ENCODE measurements around the gene TCF25. TPM values are rescaled to one million over a fixed set of nuclear protein-coding genes. Genes with fewer than 3 reads are reported as not detected.
"Not testable (repeated sequence)": the region's sequence is repeated elsewhere in the genome, so short reads cannot be mapped to it uniquely, and the experiment has no call there.

The TCF25 gene
- total RNA-seq, 3 donors from 2014 or later = 144 to 182 (median 164) TPM

DNA sequence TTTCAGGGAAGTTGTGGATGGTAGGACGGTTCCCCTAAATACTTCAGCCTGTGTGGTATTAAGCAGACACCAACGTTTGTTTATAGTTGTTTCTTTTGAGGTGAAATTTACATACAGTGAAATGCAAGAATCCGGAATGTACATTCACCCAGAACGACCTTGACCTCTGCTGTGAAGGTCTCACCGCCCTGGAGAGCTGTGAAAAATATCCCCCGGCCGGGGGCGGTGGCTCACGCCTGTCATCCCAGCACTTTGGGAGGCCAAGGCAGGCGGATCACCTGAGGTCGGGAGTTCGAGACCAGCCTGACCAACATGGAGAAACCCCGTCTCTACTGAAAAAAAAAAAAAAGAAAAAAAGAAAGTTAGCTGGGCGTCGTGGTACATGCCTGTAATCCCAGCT lies 36.9 kb upstream of the TCF25 start:
- not testable (repeated sequence) for ATAC-seq; H3K36me3 Mint-ChIP-seq (ENCODE audit: insufficient read depth); H3K4me3 Mint-ChIP-seq; DNase-seq; H3K9me3 Mint-ChIP-seq
- peaks cover 20% of the 10 kb centered on the region for H3K4me1 Mint-ChIP-seq (ENCODE audit: low read depth)
- H3K27me3 Mint-ChIP-seq (ENCODE audit: low read depth) = peaks cover 12% of the 10 kb centered on the region

DNA sequence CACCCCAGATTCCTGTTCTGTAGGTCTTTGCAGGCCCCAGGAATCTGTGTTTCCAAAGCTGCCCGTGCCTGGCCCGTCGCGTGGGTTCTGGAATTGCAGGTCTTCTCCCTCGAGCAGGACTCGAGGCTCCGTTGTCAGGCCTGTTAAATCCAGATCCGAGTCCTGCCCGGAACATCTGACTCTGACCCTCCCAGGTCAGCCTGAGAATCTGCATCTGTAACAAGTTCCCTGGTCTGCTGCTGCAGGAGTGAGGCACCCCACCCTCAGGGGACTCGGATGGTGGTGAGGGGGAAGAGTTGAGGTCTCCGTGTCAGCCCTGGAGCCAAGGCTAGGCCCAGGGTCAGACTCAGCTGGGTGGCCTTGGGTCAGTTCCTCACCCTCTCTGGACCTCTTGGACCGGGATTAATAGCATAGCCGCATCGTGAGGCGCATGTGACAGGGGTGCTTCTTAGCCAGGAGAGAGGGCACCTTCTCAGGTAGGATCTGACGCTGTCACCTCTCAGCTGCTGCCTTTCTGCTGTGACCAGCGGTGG lies 36.3 kb upstream of the TCF25 start:
- no peak for ATAC-seq
- H3K9me3 Mint-ChIP-seq = no peaks in the 10 kb centered on the region

DNA sequence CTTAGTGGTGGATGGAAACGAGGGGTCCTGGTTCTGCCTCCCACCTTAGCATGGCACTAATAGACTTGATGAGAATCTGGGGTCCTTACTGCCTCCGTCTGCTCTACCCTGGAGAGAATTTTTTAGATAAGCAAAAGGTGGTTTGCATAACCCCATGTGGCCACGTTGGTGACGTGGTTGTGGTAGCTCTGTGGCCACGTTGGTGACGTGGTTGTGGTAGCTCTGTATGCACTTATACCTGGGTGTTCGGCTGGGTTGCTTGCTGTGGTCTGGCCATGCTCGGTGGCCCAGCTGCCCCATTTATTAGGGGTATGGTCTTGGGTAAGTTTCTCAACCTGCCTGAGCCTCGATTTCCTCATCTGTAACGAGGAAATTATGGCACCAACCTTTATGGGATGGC lies 32.1 kb upstream of the TCF25 start:
- Mint-ChIP-seq H3K9me3 (no peaks in the 10 kb centered on the region), H3K27me3 (ENCODE audit: low read depth) (no peaks in the 10 kb centered on the region), H3K4me1 (ENCODE audit: low read depth) (peaks cover 33% of the 10 kb centered on the region), H3K36me3 (ENCODE audit: insufficient read depth) (no peaks in the 10 kb centered on the region), H3K4me3 (no peak overlapping the region)
- DNase-seq (peak; percentile 30), ATAC-seq (peak; percentile 44 to 50)

More for the DNA sequence above, 36.3 kb upstream of the TCF25 start:
- H3K36me3 Mint-ChIP-seq (ENCODE audit: insufficient read depth) = no peaks in the 10 kb centered on the region
- peaks cover 20% of the 10 kb centered on the region for H3K4me1 Mint-ChIP-seq (ENCODE audit: low read depth)
- H3K4me3 Mint-ChIP-seq = no peak overlapping the region
- DNase-seq = no peak
- H3K27me3 Mint-ChIP-seq (ENCODE audit: low read depth) = peaks cover 6% of the 10 kb centered on the region

DNA sequence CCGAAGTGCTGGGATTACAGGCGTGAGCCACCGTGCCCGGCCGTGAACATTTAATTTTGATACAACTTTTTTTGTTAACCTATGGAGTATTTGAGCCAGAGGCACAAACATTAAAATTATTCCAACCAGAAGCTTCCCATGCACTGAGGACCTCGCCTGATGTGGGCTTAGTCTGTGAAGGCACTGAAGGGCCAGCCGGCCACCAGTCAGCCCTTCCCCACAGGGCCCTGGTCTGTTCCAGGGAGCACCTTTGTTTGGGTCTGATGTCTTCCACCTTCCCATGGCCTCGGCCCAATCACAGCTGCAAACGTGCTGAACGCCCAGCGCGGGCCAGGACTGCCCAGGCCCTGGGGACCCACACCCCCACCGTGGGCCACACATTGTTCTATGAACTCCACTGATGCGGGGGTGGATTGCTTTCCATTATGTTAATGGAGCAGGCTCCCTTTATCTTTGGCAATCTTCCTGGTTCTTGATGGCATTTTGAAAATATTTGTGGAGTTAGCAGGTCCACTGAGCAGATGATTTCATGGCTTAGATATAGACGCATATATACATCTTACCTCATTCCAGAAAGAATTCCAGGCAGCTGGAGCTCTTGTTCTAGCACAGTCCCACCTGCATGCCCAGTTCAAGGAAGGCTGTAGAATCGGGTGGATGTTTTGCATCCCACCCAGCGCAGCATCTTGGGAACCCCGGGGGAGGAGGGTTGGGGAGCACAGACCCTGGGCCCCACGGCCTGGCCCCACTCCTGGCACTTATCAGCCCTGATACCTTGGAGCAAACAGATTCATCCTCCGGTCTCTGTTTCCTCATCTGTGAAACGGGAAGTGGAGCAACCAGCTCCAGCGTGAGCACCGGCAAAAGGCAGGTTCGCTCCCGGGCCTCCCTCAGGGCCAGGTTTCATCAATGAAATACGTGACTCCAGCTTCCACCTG lies 30.7 kb upstream of the TCF25 start:
- DNase-seq (no peak), ATAC-seq (no peak)
- Mint-ChIP-seq H3K4me1 (ENCODE audit: low read depth) (peaks cover 27% of the 10 kb centered on the region), H3K9me3 (no peaks in the 10 kb centered on the region), H3K4me3 (no peak overlapping the region), H3K36me3 (ENCODE audit: insufficient read depth) (no peaks in the 10 kb centered on the region), H3K27me3 (ENCODE audit: low read depth) (no peaks in the 10 kb centered on the region)

DNA sequence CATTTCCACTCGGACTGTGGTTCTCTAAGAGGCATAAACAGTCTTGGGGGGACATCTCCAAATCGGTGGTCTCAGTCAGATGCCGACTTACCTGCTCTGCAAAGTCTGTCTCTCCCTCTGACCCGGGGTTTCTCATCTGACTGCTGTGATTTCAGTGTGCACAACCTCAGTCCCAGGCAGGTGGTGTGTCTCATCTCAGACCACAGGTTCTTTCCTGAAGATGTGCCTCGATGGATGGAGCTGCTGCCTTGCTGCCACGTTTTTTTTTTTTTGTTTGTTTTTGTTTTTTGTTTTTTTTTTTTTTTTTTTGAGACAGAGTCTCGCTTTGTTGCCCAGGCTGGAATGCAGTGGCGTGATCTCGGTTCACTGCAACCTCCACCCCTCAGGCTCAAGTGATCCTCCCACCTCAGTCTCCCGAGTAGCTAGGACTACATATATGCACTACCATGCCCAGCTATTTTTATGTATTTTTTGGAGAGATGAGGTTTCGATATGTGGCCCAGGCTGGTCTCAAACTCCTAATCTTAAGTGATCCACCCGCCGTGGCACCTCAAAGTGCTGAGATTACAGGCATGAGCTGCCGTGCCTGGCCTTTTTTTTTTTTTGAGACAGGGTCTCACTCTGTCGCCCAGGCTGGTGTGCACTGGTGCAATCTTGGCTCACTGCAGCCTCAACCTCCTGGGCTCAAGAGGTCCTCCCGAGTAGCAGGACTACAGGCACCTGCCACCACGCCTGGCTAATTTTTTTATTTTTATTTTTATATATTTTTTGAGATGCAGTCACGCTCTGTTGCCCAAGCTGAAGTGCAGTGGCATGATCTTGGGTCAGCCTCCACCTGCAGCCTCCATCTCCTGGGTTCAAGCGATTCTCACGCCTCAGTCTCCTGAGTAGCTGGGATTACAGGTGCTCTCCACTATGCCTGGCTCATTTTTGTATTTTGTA lies 29.7 kb upstream of the TCF25 start:
- Mint-ChIP-seq H3K36me3 (ENCODE audit: insufficient read depth) (no peaks in the 10 kb centered on the region), H3K4me3 (no peak overlapping the region), H3K9me3 (no peaks in the 10 kb centered on the region), H3K27me3 (ENCODE audit: low read depth) (no peaks in the 10 kb centered on the region), H3K4me1 (ENCODE audit: low read depth) (peaks cover 19% of the 10 kb centered on the region)
- ATAC-seq (no peak), DNase-seq (no peak)

DNA sequence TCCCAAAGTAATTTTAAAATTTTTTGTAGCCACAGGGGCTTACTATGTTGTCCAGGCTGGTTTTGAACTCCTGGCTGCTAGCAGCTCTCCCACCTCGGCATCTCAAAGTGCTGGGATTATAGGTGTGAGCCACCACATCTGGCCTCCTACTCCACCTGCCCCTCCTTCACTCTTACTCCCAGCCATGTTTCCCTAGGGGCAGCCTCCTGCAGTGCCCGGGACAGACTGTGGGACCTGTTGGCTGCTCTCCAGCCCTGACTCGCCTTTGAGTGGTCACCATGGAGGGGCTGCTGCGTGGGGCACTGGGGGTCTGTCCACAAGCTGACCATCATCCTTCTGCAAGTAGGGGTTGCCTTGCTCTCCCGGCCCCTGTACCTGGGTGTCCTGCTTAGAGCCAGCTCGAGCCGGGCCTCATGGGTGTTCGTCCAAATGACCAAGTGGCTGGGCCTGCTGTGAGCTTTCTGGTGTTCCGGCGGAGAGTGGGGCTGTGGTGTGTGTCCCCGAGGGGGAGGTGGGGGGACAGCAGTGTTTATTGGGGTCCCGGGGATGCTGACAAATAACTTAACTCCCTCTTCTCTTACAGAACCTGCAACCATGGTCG lies 28.6 kb upstream of the TCF25 start:
- H3K4me3 Mint-ChIP-seq = no peak overlapping the region
- DNase-seq (no peak), ATAC-seq (no peak)
- no peaks in the 10 kb centered on the region for H3K27me3 Mint-ChIP-seq (ENCODE audit: low read depth)
- H3K9me3 Mint-ChIP-seq = no peaks in the 10 kb centered on the region
- H3K4me1 Mint-ChIP-seq (ENCODE audit: low read depth) = peaks cover 16% of the 10 kb centered on the region
- no peaks in the 10 kb centered on the region for H3K36me3 Mint-ChIP-seq (ENCODE audit: insufficient read depth)

DNA sequence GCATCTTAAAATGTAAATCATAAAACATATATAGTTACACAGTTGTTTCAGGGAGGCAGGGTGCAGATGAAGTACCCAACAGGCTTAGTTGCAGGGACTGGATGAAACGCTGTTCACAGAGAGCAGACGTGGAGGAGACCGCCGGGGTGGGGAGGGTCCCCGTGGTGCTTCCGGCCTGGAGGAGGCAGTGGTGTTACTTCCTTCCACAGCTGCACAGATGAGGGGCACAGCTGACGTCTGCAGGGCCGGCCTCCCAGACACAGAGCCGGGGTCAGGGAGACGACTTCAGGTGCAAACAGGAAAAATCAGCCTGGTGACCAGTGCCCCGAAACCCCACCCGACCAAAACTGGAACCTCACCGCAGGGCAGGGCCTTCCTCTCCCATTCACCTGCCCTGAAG lies 28.0 kb upstream of the TCF25 start:
- Mint-ChIP-seq H3K4me3 (peak overlapping the region; percentile 16), H3K4me1 (ENCODE audit: low read depth) (peaks cover 16% of the 10 kb centered on the region), H3K27me3 (ENCODE audit: low read depth) (no peaks in the 10 kb centered on the region), H3K9me3 (no peaks in the 10 kb centered on the region), H3K36me3 (ENCODE audit: insufficient read depth) (no peaks in the 10 kb centered on the region)
- DNase-seq (no peak), ATAC-seq (peak; percentile 55 to 69)

DNA sequence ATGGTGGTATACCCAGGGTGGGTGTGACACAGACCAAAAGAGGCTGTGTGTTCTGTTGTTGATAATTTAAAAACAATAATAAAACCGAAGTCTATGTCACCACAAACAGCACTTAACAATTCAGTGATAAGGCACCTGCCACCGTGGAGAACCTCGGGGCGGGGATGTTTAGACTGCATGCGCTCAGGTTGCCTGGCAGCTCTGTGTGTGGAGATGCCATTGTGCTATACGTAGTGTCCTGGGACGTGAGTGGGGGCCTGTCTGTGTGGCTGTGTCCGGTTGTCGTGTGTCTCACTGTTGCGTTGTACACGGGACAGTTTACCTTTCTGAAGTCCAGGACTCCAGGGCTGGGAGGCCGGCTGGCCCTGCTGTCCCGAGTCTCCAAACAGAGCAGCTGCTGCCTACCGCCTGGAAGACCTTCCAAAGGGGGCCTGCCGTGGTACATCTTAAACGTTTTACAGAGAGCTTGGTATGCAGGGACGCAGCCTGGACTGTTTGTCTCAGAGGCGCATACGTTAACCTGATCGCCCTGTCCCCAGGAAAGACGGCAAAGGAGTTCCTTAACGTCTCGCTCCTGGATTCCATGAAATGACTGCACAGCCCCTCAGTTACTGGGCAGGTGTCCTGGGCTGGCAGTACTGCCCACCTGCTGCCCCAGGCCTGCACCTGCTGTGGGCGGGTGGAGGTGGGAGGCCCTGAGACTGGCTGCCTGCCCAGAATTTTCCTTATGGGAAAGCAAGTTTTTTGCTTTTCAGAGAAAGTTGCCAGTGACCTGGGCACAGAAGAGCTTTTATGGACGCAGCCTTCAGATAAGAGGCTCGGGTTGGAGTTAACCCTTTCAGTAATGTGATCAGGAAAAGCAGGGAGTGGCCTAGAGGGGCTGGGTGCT lies 26.1 kb upstream of the TCF25 start:
- no peaks in the 10 kb centered on the region for H3K36me3 Mint-ChIP-seq (ENCODE audit: insufficient read depth)
- peaks cover 16% of the 10 kb centered on the region for H3K4me1 Mint-ChIP-seq (ENCODE audit: low read depth)
- no peaks in the 10 kb centered on the region for H3K27me3 Mint-ChIP-seq (ENCODE audit: low read depth)
- no peak overlapping the region for H3K4me3 Mint-ChIP-seq
- no peaks in the 10 kb centered on the region for H3K9me3 Mint-ChIP-seq
- ATAC-seq (no peak), DNase-seq (no peak)

DNA sequence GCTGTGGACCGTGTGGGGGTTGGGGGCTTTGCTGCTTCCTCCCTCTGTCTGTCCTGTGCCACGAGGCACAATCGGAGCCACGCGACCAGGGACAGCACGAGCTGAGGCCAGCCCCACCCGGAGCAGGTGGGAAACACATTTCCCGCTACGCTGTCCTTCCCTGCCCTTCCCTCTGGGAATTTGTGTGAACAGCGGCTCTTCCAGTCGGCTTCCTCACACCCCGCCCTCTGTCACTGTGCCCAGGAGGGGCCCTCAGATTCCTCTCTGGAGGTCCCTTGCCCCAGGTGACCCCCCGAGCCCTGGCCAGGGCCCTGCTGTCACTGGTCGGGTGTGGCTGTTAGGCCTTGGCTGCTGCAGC lies 25.5 kb upstream of the TCF25 start:
- DNase-seq = no peak
- Mint-ChIP-seq H3K36me3 (ENCODE audit: insufficient read depth) (no peaks in the 10 kb centered on the region), H3K9me3 (no peaks in the 10 kb centered on the region), H3K27me3 (ENCODE audit: low read depth) (no peaks in the 10 kb centered on the region), H3K4me1 (ENCODE audit: low read depth) (peaks cover 15% of the 10 kb centered on the region), H3K4me3 (no peak overlapping the region)
- no peak for ATAC-seq

DNA sequence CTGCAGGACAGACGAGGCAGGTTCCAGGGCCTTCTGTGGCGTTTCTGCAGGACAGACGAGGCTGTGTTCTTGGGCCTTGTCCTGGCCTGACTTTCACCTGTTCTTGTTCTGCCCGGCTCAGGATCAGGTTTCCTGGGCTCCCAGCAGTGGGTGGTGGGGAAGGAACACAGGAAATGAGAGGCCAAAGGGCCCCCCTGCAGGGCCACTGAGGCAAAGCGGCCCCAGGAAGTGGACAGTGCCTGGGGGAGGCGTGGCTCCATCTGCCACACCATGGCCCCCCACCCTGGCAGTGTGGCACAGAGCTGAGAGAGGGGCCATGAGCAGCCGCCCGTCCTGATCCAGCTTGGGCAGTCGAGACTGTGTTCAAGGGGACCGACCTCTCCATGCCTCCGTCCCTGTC lies 24.4 kb upstream of the TCF25 start:
- DNase-seq (no peak), ATAC-seq (no peak)
- Mint-ChIP-seq H3K4me3 (no peak overlapping the region), H3K36me3 (ENCODE audit: insufficient read depth) (no peaks in the 10 kb centered on the region), H3K4me1 (ENCODE audit: low read depth) (peaks cover 15% of the 10 kb centered on the region), H3K27me3 (ENCODE audit: low read depth) (no peaks in the 10 kb centered on the region), H3K9me3 (no peaks in the 10 kb centered on the region)

DNA sequence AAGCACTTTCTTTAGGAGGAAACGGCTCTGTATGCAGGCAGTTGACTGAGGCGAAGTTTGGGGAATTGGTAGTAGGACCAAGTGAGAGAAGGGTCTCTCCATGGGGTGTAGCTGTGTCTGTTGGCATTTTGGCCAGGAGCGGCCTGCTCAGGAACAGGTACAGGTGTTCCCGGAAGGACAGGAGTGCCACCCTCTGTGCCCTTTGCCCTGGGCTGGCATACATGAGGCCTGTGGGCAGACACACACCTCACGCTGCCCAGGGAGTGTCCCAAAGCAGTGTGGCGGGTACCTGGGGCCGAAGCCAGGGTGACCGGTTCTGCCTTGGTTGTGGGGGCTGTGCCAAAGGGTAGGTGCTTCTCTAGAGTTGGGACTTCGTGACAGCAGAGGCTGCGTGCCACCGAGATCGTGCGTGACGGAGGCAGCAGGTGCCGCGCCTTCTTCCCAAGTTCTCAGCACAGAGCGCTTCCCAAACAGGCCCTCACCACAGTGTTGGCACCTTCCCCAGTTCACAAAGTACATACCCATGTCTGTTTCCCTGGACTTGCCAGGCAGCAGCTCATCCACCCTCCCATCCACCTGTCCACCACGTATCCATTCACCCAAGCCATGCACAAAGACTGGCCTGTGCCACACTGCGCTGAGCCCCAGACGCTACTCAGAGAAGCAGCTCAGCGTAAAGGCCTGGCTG lies 19.9 kb upstream of the TCF25 start:
- H3K36me3 Mint-ChIP-seq (ENCODE audit: insufficient read depth) = no peaks in the 10 kb centered on the region
- DNase-seq (no peak), ATAC-seq (no peak)
- no peaks in the 10 kb centered on the region for H3K4me1 Mint-ChIP-seq (ENCODE audit: low read depth)
- no peaks in the 10 kb centered on the region for H3K9me3 Mint-ChIP-seq
- no peak overlapping the region for H3K4me3 Mint-ChIP-seq
- no peaks in the 10 kb centered on the region for H3K27me3 Mint-ChIP-seq (ENCODE audit: low read depth)

DNA sequence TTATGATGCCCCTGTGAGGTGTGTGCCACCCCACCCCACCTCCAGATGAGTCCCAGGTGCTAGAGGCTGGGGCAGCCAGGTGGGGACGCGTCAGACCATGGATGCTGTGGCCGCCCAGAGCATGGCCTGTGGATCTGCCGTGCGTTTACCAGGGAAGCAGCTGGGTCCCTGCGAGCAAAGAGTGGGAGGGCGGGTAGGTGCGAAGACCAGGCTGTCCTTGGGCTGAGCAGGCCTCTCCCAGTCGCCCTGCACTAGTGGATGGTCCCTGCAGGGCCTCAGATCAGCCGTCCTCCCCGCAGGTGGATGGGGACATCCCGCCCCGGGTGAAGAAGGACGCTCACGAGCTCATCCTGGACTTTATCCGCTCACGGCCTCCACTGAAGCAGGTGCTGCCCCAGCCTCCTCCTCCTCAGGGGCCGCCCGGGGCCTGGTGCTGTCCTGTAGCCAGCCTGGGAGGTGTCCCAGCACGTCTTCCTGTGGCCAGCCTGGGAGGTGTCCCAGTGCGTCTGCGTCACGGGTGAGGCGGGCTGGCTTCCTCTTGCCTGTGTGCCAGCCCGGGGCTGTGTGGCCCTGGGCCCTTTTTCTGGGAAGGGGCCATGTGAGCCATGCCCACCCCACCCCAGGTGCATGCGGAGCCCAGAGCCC lies 18.0 kb upstream of the TCF25 start:
- H3K27me3 Mint-ChIP-seq (ENCODE audit: low read depth) = no peaks in the 10 kb centered on the region
- no peaks in the 10 kb centered on the region for H3K36me3 Mint-ChIP-seq (ENCODE audit: insufficient read depth)
- H3K4me1 Mint-ChIP-seq (ENCODE audit: low read depth) = peaks cover under 1% of the 10 kb centered on the region
- H3K9me3 Mint-ChIP-seq = no peaks in the 10 kb centered on the region
- DNase-seq = no peak
- ATAC-seq = no peak
- H3K4me3 Mint-ChIP-seq = no peak overlapping the region

DNA sequence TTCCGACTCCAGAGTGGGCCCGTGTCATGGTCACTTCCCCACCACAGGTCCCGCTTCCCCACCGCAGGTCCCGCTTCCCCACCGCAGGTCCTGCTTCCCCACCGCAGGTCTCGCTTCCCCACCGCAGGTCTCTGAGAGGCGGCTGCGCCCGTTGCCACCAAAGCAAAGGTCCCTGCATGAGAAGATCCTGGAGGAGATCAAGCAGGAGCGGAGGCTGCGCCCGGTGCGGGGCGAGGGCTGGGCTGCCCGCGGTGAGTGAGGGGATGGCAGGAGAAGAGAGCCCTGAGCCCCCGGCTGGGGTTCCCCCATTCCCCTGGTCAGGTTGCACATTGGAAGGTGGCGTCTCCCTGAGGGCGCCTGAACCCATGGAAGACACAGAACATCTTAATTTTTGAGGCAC lies 17.4 kb upstream of the TCF25 start:
- no peaks in the 10 kb centered on the region for H3K9me3 Mint-ChIP-seq
- no peak for DNase-seq
- ATAC-seq = no peak
- H3K27me3 Mint-ChIP-seq (ENCODE audit: low read depth) = no peaks in the 10 kb centered on the region
- H3K4me3 Mint-ChIP-seq = no peak overlapping the region
- H3K4me1 Mint-ChIP-seq (ENCODE audit: low read depth) = peaks cover 5% of the 10 kb centered on the region
- H3K36me3 Mint-ChIP-seq (ENCODE audit: insufficient read depth) = no peaks in the 10 kb centered on the region
